ENCODE data around the gene ACSF3.

GRCh38 chr16:89044418-89045180, 49.1 kb upstream of the ACSF3 start:
- TF ChIP-seq CTCF (IDR thresholded peaks at IDR 0.05) (no peak), EZH2 (IDR thresholded peaks at IDR 0.05; ENCODE audit: borderline replicate concordance, insufficient read depth, low read depth, low read length, poor library complexity, severe bottlenecking) (no peak)

Data from B cell (primary cell).